SK-N-SH treated with all-trans-retinoic acid at 6 μM for 48 hours (cell line): ENCODE measurements around the gene KDM4B.

Experiments
- BACH2 ChIP-seq: fragments of 250-450 bp; sonication (Bioruptor Pico); IDR thresholded peaks from 2 replicates; pipeline ENCODE4 v1.9.0; 2021; ENCODE audit warnings: mild to moderate bottlenecking, borderline replicate concordance
- OSR1 ChIP-seq: fragments of 250-450 bp; sonication (Bioruptor Pico); IDR thresholded peaks from 2 replicates; pipeline ENCODE4 v1.8.0; 2022; ENCODE audit warnings: moderate library complexity, mild to moderate bottlenecking, inconsistent platforms
- PPARA ChIP-seq: fragments of 250-450 bp; sonication (Bioruptor Pico); IDR thresholded peaks from 2 replicates; pipeline ENCODE4 v1.5.0; 2020; ENCODE audit warnings: mild to moderate bottlenecking, borderline replicate concordance
- RARB ChIP-seq: fragments of 250-450 bp; sonication (Bioruptor Pico); IDR thresholded peaks from 2 replicates; pipeline ENCODE4 v1.8.0; 2021; ENCODE audit warnings: mild to moderate bottlenecking, moderate library complexity
- SNAI2 ChIP-seq: fragments of 250-450 bp; sonication (Bioruptor Pico); IDR thresholded peaks from 2 replicates; pipeline ENCODE4 v1.5.0; 2020; ENCODE audit warnings: mild to moderate bottlenecking, moderate library complexity
- TCF4 ChIP-seq: fragments of 250-450 bp; sonication (Bioruptor Pico); IDR thresholded peaks from 2 replicates; pipeline ENCODE4 v1.8.0; 2021; ENCODE audit warnings: mild to moderate bottlenecking, moderate library complexity, borderline replicate concordance
- TOX ChIP-seq: fragments of 250-450 bp; sonication (Bioruptor Pico); IDR thresholded peaks from 2 replicates; pipeline ENCODE4 v1.8.0; 2021; ENCODE audit warnings: mild to moderate bottlenecking, moderate library complexity, borderline replicate concordance
- ZFP3 ChIP-seq: fragments of 250-450 bp; sonication (Bioruptor Pico); IDR thresholded peaks from 2 replicates; pipeline ENCODE4 v1.5.0; 2020; ENCODE audit warnings: mild to moderate bottlenecking, moderate library complexity
- ZFP30 ChIP-seq: fragments of 450-650 bp; formaldehyde crosslinking; IDR thresholded peaks from 2 replicates; pipeline ENCODE4 v1.5.0; 2022; ENCODE audit warnings: mild to moderate bottlenecking, moderate library complexity
- TF ChIP-seq, protein P1 (sequence below): fragments of 250-450 bp; sonication (Bioruptor Pico); IDR thresholded peaks from 2 replicates; pipeline ENCODE4 v1.5.1; 2021; ENCODE audit warnings: mild to moderate bottlenecking, moderate library complexity
- TF ChIP-seq, protein P2 (sequence below): fragments of 250-450 bp; sonication (Bioruptor Pico); IDR thresholded peaks from 2 replicates; pipeline ENCODE4 v1.8.0; 2020; ENCODE audit warnings: mild to moderate bottlenecking, moderate library complexity, borderline replicate concordance
- TF ChIP-seq, protein P3 (sequence below): fragments of 250-450 bp; sonication (Bioruptor Pico); IDR thresholded peaks from 2 replicates; pipeline ENCODE4 v1.5.1; 2020; ENCODE audit warnings: low read depth, mild to moderate bottlenecking, moderate library complexity
- TF ChIP-seq, protein P4 (sequence below): fragments of 250-450 bp; sonication (Bioruptor Pico); IDR thresholded peaks from 2 replicates; pipeline ENCODE4 v1.8.0; 2021; ENCODE audit warnings: low read depth, mild to moderate bottlenecking, moderate library complexity, borderline replicate concordance

DNA sequence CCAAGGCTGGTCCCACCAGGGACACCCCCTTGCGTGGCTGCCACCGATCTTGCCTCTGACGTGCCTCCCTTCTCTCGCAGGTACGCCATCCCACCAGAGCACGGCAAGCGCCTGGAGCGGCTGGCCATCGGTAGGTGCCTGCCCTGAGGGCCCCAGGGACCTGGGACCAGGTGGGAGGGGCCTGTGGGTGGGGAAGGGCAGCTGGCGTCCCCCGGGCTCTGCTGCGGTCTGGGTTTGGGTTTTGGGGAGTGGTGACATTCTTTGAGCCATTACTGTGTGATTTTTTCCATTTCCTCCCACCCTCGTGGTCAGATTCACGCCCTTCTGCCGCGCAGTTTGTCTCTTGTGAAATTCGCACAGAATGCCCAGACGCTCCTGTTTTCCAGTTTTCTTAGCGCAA, 102.0 kb downstream of the KDM4B start:
- TF ChIP-seq RARB (CRISPR knock-in tag) (no peak), OSR1 (no peak), ZFP3 (CRISPR knock-in tag) (no peak), PPARA (CRISPR knock-in tag) (no peak), TOX (no peak), TCF4 (no peak), BACH2 (CRISPR knock-in tag) (no peak), ZFP30 (CRISPR knock-in tag) (no peak), SNAI2 (no peak)
- TF ChIP-seq, protein P1, sequence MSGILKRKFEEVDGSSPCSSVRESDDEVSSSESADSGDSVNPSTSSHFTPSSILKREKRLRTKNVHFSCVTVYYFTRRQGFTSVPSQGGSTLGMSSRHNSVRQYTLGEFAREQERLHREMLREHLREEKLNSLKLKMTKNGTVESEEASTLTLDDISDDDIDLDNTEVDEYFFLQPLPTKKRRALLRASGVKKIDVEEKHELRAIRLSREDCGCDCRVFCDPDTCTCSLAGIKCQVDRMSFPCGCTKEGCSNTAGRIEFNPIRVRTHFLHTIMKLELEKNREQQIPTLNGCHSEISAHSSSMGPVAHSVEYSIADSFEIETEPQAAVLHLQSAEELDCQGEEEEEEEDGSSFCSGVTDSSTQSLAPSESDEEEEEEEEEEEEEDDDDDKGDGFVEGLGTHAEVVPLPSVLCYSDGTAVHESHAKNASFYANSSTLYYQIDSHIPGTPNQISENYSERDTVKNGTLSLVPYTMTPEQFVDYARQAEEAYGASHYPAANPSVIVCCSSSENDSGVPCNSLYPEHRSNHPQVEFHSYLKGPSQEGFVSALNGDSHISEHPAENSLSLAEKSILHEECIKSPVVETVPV (CRISPR knock-in tag), result no peak
- TF ChIP-seq, protein P2, sequence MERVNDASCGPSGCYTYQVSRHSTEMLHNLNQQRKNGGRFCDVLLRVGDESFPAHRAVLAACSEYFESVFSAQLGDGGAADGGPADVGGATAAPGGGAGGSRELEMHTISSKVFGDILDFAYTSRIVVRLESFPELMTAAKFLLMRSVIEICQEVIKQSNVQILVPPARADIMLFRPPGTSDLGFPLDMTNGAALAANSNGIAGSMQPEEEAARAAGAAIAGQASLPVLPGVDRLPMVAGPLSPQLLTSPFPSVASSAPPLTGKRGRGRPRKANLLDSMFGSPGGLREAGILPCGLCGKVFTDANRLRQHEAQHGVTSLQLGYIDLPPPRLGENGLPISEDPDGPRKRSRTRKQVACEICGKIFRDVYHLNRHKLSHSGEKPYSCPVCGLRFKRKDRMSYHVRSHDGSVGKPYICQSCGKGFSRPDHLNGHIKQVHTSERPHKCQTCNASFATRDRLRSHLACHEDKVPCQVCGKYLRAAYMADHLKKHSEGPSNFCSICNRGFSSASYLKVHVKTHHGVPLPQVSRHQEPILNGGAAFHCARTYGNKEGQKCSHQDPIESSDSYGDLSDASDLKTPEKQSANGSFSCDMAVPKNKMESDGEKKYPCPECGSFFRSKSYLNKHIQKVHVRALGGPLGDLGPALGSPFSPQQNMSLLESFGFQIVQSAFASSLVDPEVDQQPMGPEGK (CRISPR knock-in tag), result no peak
- TF ChIP-seq, protein P3, sequence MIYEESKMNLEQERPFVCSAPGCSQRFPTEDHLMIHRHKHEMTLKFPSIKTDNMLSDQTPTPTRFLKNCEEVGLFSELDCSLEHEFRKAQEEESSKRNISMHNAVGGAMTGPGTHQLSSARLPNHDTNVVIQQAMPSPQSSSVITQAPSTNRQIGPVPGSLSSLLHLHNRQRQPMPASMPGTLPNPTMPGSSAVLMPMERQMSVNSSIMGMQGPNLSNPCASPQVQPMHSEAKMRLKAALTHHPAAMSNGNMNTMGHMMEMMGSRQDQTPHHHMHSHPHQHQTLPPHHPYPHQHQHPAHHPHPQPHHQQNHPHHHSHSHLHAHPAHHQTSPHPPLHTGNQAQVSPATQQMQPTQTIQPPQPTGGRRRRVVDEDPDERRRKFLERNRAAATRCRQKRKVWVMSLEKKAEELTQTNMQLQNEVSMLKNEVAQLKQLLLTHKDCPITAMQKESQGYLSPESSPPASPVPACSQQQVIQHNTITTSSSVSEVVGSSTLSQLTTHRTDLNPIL (CRISPR knock-in tag), result no peak
- TF ChIP-seq, protein P4, sequence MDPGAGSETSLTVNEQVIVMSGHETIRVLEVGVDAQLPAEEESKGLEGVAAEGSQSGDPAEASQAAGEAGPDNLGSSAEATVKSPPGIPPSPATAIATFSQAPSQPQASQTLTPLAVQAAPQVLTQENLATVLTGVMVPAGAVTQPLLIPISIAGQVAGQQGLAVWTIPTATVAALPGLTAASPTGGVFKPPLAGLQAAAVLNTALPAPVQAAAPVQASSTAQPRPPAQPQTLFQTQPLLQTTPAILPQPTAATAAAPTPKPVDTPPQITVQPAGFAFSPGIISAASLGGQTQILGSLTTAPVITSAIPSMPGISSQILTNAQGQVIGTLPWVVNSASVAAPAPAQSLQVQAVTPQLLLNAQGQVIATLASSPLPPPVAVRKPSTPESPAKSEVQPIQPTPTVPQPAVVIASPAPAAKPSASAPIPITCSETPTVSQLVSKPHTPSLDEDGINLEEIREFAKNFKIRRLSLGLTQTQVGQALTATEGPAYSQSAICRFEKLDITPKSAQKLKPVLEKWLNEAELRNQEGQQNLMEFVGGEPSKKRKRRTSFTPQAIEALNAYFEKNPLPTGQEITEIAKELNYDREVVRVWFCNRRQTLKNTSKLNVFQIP (CRISPR knock-in tag), result no peak
